RPMI7951 (cell line): Measurements from ENCODE around the gene METTL16. TPM values are rescaled to one million over a fixed set of nuclear protein-coding genes. Genes with fewer than 3 reads are reported as not detected.
"Not testable (repeated sequence)": the region's sequence is repeated elsewhere in the genome, so short reads cannot be mapped to it uniquely, and the experiment has no call there.

Source experiments
- DNase-seq: peaks from one replicate; pipeline ENCODE4 v3.0.0-alpha.2; 2012; ENCODE audit warnings: low read depth
- total RNA-seq: library from RNA; depleted of rRNA; stranded (reverse); fragments of >200 nt; shearing (Covaris generic); gene quantifications from 2 replicates; pipeline ENCODE4 v1.2.3, GENCODE V29; 2014; rRNA removed

The METTL16 gene, protein sequence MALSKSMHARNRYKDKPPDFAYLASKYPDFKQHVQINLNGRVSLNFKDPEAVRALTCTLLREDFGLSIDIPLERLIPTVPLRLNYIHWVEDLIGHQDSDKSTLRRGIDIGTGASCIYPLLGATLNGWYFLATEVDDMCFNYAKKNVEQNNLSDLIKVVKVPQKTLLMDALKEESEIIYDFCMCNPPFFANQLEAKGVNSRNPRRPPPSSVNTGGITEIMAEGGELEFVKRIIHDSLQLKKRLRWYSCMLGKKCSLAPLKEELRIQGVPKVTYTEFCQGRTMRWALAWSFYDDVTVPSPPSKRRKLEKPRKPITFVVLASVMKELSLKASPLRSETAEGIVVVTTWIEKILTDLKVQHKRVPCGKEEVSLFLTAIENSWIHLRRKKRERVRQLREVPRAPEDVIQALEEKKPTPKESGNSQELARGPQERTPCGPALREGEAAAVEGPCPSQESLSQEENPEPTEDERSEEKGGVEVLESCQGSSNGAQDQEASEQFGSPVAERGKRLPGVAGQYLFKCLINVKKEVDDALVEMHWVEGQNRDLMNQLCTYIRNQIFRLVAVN
- total RNA-seq, result 19.1 and 23.3 TPM in 2 replicates

DNA sequence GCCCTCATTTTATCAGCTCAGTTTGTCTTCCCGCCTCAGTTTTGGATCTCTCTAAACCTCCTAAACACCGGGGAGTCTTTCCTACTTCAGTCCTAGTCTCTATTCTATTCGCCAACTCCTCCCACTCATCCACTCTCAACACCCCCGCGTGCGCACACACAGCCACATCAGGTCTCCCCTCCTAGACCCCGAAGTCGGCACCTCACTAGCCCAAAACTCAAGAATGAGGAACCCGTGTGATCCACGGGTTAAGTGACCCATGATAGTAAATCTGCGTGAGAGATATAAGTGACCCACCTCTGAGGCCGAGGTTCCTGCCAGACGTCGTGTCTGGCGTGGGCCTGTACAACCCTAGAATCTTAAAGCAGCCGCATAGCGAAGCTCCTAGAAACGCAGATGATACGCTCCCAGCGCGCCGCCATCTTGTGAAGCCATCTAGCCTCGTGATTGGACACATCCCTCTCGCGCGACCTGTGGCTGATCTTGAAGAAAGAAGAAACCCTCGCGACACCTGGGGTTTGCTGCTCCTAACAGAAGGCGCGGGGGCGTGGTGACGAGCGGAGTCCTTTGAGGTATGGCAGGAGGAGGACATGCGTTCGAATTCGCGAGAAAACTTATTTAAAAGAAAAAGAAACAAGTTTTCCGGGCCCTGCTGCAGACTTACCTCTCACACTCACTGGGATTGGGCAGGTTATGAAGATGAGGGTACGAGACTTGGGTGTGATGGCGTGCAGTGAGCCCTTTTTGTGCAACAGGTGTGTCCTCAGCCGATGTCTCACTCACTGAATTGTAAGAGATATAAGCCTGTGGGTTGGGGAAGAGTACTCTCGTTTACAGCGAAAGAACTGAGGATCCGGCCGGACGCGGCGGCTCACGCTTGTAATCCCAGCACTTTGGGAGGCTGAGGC lies at the start of gene METTL16:
TSS of gene METTL16 (minus strand) at position 427 of the 908 bp plus-strand sequence. CDS start 9,557 bp downstream, outside the sequence.
- peak; percentile 97 for DNase-seq

DNA sequence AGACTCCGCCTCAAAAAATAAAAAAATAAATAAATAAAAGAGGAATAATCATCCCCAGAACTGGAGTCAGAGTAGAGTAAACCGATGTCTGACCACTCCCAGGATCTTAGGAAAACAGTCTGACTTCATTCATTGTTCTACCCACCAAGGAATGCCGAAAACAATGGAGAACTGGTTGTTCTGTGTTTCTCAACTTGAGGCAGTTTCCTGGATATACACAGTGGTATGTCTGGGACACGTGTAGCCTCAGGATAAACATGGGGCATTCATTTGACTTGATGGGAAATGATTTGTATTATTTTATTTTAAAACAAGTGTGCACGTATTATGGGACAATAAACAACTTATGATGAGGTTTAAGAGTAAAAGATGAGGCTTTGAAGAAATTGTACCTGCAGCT lies 49.0 kb upstream of the METTL16 start:
- DNase-seq, result no peak

DNA sequence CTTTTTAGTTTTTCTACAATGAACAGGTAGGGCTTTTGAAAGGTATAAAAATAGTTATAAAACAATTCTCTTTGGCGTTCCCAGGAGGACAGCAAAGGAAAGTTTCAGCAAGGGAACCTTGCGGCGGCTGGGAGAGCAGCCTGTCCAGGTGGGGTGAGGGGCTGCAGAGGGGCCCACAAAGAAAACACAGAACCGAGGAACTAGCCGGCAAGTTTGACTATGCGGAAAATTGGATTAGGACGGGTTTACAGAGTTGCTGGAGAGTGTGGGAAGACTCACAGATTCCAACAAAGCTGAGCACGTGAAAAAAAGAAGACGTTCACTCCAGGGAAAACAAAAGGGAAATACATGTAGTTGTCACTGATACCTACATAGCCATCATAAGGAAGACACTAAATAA lies 40.2 kb upstream of the METTL16 start:
- DNase-seq, result no peak

DNA sequence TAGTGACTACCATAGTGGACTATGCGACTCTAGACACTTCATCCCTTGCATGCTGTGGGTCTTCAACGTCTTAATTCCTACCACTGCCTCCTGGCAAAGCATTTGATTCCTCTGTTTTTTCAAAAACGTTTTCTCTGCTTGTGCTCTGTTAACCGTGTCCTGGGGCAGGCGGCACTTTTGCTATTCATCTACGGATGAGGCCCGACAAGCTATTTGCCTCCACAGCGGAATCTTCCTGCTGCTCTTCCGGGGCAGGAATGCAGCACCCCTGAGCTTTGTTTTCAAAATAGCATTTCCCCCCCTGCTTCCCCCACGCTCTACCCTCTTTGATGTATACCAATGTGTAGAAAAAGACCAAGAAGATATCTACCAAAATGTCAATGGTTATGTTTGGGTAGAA lies 39.8 kb upstream of the METTL16 start:
- DNase-seq, result no peak

DNA sequence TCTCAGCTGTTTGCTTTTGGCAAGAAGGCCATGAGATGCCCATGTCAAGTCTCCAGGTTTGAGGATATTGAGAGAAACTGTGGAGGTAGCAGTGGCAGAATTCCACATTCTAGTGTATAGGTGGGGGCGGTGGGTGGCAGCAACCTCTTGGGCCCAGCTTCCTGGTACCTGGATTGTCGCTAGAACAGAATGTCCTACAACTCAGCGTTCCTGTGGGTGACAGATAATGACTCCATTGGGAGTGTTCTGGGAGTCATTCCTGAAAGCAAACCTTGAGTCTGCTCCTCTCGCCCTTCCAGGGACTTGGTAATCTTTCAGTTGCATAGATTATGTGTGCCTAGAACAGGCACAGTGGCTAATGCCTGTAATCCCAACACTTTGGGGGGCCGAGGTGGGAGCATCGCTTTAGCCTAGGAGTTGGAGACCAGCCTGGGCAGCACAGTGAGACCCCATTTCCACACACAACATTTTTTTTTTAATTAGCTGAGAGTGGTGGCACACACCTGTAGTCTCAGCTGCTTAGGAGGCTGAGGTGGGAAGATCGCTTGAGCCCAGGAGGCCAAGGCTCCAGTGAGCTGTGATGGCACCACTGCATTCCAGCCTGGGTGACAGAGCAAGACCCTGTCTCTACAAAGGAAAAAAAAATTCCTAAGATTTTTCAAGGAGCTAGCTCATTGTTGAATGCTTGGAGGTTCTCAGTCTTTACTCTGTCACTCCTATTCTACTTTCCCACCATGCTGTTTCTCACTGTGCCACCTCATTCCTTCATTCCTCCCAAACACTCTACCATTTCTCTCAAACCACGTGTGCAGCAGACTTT lies 37.9 kb upstream of the METTL16 start:
- no peak for DNase-seq

DNA sequence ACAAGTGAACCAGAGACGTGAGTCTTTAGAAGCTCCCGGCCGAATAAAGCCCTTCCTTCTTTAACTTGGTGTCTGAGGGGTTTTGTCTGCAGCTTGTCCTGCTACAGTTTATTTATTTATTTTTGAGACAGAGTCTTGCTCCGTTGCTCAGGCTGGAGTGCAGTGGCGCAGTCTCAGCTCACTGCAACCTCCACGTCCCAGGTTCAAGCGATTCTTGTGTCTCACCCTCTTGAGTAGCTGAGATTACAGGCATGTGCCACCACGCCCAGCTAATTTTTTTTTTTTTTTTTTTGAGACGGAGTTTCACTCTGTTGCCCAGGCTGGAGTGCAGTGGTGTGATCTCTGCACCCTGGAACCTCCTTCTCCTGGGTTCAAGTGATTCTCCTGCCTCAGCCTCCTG lies 36.3 kb upstream of the METTL16 start:
- not testable (repeated sequence) for DNase-seq

DNA sequence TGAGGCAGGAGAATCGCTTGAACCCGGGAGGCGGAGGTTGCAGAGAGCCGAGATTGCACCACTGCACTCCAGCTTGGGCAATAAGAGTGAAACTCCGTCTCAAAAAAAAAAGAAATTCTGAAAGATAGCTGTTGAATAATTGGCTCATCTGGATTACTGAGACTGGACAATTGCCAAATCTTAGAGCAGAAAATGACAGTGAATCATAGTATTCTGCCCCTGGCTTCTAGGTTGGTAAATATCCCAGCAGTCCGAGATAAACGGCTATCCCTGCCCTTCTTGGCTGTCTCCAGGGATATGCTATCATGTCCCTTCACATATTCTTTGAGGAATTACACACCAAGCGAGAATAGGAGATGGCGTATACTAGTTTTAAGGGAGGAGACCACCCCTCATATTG lies 35.5 kb upstream of the METTL16 start:
- peak; percentile 55 for DNase-seq

DNA sequence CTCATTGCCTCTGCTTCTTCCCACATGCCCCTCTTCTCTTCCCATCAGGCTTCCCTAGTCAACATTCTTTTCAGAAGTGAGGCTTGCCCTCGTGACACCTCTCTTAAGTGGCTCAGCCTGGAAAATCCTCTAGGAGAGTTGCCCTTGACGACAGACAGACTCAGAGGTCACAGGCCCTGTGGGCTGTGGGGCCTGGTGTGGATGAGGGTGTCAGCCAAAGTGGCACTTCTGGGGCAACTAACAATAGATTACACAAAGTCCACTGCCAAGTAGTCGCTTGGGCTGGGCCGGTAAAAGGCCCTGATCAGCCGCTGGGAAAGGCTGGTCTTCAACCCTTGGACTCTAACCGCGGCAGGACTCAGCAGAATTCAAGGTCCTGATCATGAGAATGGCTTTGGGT lies 33.7 kb upstream of the METTL16 start:
- no peak for DNase-seq

DNA sequence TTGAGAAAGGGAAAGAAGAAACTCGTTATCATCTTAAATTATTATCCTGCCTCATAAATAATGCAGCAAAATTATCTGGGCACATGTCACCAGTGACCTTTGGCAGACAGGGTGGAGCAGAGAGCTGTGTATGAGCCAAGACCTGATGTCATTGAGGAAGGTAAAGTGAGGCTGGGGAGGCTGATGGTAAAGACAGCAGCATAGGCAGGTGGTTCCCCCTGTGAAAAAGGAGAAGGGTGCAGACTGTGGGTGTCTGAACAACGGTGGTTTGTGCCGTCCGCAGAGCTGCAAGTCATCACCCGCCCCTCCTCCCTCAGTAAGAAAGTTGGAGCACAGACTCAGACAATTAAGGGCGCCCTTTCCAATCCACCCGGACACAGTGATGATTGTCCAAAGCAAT lies 30.8 kb upstream of the METTL16 start:
- DNase-seq, result no peak

DNA sequence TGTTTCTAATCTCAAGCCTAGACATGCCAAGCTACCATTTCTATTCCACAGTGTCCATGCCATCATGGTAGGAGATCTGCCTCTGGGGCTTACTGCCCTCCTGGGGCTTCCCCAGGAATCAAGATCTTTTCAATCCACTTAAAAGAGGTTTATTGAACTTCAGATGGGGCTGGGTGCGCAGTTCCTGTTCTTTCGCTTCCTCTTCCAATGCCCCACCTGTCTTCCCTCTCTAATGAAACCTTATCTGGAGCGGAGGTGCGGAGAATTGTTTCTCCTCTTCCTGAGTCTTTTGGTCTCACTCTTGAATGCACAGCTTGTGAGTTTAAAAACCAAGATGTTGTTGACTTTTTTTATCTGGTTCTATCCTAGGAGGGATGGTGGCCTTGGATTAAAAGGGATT lies 30.4 kb upstream of the METTL16 start:
- DNase-seq, result no peak

DNA sequence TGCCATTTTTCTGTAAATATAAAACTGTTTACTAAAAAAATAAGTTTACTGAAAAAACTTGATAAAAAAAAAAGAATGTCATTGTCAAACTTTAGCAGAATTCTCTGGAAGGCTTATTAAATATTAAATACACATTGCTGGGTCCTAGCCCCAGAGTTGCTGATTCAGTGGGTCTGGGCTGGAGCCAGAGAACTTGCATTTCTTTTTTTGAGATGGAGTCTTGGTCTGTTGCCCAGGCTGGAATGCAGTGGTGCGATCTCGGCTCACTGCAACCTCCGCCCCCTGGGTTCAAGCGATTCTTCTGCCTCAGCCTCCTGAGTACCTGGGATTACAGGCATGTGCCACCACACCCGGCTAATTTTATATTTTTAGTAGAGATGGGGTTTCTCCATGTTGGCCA lies 25.9 kb upstream of the METTL16 start:
- DNase-seq, result not testable (repeated sequence)

DNA sequence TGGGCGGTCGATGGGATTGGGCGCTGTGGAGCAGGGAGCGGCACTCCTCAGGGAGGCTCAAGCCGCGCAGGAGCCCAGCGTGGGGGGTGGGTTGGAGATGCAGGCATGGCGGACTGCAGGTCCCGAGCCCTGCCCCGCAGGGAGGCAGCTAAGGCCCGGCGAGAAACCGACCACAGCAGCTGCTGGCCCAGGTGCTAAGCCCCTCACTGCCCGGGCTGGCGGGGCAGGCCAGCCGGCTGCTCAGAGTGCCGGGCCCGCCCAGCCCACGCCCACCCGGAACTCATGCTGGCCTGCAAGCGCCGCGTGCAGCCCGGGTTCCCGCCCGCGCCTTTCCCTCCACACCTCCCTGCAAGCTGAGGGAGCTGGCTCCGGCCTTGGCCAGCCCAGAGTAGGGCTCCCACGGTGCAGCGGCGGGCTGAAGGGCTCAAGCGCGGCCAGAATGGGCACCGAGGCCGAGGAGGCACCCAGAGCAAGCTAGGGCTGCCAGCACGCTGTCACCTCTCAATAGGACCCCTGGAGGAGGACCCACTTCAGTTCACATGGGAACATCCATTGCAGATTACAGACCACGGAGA lies 20.5 kb upstream of the METTL16 start:
- no peak for DNase-seq

DNA sequence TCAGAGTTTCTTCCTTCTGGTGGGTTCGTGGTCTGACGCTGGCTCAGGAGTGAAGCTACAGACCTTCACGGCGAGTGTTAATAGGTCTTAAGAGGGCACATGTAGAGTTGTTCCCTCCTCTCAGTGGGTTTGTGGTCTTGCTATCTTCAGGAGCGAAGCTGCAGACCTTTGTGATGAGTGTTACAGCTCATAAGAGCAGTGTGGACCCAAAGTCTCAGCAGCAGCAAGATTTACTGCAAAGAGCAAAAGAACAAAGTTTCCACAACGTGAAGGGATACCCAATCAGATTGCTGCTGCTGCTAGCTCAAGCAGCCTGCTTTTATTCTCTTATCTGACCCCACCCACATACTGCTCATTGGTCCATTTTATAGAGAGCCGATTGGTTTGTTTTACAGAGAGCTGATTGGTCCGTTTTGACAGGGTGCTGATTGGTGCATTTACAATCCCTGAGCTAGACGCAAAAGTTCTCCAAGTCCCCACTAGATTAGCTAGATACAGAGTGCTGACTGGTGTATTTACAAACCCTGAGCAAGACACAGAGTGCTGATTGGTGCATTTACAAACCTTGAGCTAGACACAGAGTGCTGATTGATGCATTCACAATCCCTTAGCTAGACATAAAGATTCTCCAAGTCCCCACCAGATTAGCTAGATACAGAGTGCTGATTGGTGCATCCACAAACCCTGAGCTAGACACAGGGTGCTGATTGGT lies 19.7 kb upstream of the METTL16 start:
- DNase-seq, result not testable (repeated sequence)

DNA sequence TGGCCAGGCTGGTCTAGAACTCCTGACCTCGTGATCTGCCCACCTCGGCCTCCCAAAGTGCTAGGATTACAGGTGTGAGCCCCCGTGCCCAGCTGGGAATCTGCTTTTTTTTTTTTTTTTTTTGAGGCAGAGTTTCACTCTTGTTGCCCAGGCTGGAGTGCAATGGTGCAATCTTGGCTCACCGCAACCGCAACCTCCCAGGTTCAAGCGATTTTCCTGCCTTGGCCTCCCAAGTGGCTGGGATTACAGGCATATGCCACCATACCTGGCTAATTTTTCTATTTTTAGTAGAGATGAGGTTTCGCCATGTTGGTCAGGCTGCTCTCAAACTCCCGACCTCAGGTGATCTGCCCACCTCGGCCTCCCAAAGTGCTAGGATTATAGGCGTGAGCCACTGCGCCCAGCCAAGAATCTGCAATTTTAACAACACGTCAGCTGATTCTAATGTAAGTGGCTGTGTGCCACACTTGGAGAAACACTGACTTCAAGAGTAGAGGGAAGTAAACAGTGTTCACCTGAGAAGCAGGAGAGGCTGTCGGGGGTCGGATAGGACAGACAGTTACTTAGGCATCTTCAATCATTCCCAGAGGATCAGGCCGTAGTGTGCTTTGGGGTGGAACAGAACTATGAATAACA lies 10.2 kb upstream of the METTL16 start:
- not testable (repeated sequence) for DNase-seq

DNA sequence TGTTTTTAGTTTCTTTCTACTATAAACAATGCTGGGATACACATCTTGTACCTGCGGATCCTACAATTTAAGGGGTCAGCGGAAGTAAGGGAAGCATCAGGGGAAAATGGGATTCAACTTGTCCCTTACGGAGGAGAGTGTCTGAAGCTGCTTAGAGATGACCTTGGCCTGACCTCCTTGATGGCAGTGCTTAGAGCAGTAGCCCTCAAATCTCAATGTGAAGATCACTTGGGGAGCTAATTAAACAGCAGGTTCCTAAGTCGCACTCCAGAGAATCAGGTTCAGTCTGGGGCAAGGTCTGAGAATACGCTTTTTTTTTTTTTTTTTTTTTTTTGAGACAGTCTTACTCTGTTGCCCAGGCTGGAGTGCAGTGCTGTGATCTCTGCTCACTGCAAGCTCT lies 9.6 kb upstream of the METTL16 start:
- DNase-seq, result no peak

DNA sequence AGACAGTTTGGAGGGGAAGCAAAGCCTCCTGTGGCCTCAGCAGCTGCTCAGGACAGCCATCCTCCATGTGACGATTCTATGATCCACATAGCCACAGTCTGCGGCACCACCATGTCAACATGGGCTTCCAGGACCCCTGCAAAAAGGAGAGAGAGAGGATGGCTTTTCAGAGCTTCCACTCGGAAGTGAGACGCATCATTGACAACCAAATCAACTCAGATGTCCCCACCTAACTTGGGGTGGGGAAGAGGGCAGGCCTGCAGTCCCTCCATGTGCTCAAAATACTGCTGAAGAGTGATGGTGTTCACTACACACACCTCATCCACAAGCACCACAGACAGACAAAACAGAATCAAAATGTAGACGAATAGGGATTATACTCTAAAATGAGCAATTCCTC lies 5.9 kb upstream of the METTL16 start:
- no peak for DNase-seq

DNA sequence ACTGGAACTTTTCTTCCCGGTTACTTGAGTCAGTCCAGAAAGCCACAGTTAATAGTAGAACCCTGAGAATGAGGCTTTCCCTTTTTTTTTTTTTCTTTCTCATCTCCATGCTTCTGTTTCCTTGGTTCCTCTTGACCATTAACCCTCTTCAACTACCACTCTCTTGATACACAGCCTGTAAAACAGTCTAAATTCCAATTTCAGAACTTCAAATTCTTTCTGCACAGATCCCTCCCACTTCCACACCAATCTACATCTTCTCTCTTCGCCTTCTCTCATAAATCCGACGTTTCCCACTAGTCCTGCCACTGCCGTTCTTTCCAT lies 588 bp downstream of the METTL16 start:
- DNase-seq, result no peak

DNA sequence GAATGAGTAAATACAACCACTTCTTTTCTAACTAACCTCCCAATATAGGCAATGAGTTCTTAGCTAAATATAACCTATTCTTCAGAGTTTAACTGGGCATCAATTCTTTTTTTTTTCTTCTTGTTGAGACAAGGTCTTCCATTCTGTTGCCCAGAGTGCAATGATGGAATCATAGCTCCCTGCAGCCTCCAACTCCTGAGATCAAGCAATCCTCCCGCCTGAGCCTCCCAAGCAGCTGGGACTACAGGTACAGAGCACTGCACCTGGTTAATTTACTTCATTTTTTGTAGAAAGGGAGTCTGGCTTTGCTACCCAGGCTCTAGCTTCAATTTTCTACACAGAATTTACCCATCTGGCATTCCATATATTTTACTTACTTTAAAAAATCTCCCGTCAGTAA lies 1.1 kb downstream of the METTL16 start:
- no peak for DNase-seq

DNA sequence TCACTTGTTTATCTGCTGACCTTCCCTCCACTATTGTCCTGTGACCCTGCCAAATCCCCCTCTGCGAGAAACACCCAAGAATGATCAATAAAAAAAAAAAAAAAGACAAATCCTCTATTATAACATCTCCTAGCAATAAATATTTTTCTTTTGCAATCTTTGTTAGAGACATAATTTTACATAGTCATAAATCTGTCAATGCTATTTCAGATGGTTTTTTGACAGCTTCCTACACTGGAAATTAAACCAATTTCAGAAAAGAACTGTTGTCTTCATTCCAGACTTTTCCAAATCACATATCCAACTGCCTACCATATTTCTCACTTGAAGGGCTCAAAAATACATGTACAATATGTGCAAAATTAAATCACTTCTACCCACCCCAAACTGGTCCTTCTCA lies 3.7 kb downstream of the METTL16 start:
- no peak for DNase-seq

DNA sequence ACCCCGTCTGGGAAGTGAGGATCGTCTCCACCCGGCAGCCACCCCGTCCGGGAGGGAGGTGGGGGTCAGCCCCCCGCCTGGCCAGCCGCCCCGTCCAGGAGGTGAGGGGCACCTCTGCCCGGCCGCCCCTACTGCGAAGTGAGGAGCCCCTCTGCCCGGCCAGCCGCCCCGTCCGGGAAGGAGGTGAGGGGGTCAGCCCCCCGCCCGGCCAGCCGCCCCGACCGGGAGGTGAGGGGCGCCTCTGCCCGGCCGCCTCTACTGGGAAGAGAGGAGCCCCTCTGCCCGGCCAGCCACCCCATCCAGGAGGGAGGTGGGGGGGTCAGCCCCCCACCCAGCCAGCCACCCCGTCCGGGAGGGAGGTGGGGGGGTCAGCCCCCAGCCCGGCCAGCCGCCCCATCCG lies 4.7 kb downstream of the METTL16 start:
- DNase-seq, result not testable (repeated sequence)
